IMR-90 (cell line): ENCODE data around the gene AUTS2.

Source experiments
- CHD1 ChIP-seq: IDR thresholded peaks from 2 replicates; pipeline ENCODE4 v1.6.1; 2012; ENCODE audit warnings: low read depth, low read length, improper control_type of control experiment
- POLR2A ChIP-seq: IDR thresholded peaks from 2 replicates; pipeline ENCODE4 v1.6.1; 2012; ENCODE audit warnings: mild to moderate bottlenecking, low read depth, low read length
- RFX5 ChIP-seq: IDR thresholded peaks from 2 replicates; pipeline ENCODE4 v1.8.0; 2012; ENCODE audit warnings: low read depth, mild to moderate bottlenecking, low read length, moderate library complexity
- SMC3 ChIP-seq: fragments of 150-350 bp; IDR thresholded peaks from 2 replicates; pipeline ENCODE4 v1.6.1; 2016; ENCODE audit warnings: low read depth, mild to moderate bottlenecking, antibody characterized with exemption, low read length, moderate library complexity
- TF ChIP-seq, protein P1 (sequence below): conservative IDR thresholded peaks from 2 replicates; pipeline ENCODE4 v1.5.1; 2012; ENCODE audit warnings: mild to moderate bottlenecking, low read depth, low read length, improper control_type of control experiment

DNA sequence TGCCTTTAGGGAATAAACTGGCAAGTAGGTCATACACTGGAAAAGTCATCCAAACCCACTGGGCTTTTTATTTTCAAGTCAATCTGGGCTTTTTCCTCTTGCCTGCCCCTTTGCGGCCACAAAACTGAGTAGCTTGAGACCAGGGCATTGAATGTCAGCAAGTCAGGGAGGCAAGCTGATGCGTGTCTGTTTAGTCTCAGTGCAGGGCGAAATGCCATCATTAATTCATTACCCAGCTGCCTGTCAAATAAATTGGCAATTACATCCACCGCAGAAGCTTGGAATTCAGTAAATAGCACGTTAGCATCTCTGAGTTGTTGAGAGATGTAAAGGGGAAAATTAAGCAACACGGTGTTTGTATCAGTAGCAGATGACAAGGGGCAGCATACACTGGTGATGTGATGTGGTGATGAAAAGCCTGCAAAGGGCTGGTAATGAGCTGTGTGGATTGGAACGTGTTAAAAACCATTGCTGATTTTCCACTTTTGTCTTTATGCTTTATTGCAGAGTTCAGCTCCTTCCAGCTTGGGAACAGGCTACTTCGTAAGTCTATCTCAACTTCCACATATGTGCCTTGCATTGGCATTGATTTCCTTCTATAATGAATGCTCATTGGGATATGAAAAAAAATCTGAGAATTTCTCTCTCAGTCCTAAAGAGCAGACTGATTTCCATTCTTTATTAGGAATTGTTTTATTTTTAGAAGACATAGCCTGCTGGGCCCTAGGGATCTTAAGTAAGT is 535.9 kb downstream of the AUTS2 start:
- TF ChIP-seq, protein P1, sequence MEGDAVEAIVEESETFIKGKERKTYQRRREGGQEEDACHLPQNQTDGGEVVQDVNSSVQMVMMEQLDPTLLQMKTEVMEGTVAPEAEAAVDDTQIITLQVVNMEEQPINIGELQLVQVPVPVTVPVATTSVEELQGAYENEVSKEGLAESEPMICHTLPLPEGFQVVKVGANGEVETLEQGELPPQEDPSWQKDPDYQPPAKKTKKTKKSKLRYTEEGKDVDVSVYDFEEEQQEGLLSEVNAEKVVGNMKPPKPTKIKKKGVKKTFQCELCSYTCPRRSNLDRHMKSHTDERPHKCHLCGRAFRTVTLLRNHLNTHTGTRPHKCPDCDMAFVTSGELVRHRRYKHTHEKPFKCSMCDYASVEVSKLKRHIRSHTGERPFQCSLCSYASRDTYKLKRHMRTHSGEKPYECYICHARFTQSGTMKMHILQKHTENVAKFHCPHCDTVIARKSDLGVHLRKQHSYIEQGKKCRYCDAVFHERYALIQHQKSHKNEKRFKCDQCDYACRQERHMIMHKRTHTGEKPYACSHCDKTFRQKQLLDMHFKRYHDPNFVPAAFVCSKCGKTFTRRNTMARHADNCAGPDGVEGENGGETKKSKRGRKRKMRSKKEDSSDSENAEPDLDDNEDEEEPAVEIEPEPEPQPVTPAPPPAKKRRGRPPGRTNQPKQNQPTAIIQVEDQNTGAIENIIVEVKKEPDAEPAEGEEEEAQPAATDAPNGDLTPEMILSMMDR = no peak
- TF ChIP-seq POLR2A = no peak
- TF ChIP-seq SMC3 = no peak
- no peak for TF ChIP-seq RFX5
- TF ChIP-seq CHD1 = no peak
